Epithelial cell of proximal tubule (primary cell): ENCODE measurements around the gene NLGN1. TPM values are rescaled to one million over a fixed set of nuclear protein-coding genes. Genes with fewer than 3 reads are reported as not detected.

ENCODE experiments used
- DNase-seq: peaks from one replicate; pipeline ENCODE4 v3.0.0-alpha.2; 2011; ENCODE audit warnings: low read depth
- H3K4me3 ChIP-seq: 2 replicates; pipeline ENCODE4 v1.5.1; 2011; ENCODE audit warnings: low read depth, mild to moderate bottlenecking, low read length
- total RNA-seq: library from RNA; depleted of rRNA; stranded (reverse); fragments of >200 nt; gene quantifications from 2 replicates; pipeline ENCODE4 v1.2.3, GENCODE V29; 2015
- TF ChIP-seq, protein P1 (sequence below): conservative IDR thresholded peaks from 2 replicates; pipeline ENCODE4 v1.5.1; 2012; ENCODE audit warnings: low read depth, mild to moderate bottlenecking, low read length

The NLGN1 gene
- total RNA-seq, 1 donor from 2014 or later, result 1.9 TPM

GRCh38 chr3:173891272-173892100 is 493.9 kb downstream of the NLGN1 start:
- DNase-seq, result no peak
- no peak overlapping the region for H3K4me3 ChIP-seq
- TF ChIP-seq, protein P1, sequence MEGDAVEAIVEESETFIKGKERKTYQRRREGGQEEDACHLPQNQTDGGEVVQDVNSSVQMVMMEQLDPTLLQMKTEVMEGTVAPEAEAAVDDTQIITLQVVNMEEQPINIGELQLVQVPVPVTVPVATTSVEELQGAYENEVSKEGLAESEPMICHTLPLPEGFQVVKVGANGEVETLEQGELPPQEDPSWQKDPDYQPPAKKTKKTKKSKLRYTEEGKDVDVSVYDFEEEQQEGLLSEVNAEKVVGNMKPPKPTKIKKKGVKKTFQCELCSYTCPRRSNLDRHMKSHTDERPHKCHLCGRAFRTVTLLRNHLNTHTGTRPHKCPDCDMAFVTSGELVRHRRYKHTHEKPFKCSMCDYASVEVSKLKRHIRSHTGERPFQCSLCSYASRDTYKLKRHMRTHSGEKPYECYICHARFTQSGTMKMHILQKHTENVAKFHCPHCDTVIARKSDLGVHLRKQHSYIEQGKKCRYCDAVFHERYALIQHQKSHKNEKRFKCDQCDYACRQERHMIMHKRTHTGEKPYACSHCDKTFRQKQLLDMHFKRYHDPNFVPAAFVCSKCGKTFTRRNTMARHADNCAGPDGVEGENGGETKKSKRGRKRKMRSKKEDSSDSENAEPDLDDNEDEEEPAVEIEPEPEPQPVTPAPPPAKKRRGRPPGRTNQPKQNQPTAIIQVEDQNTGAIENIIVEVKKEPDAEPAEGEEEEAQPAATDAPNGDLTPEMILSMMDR, result no peak

DNA sequence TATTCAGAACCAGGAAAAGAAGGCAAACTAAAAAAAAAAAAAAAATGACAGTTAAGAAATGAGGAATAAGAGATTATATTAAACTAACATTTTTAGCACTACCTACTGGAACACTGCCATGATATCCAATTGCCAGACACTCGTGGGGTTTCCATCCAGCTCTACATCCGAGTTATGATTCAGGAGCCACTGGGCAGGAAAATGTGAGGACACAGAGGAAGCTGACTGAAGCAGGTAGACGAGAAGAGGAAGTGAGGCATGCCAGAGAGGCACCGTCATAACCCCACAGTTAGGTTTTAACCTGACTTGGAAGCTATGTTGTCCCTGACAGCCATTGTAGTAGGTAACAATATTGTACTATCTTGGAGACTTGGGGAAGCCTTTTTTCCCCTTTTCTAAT is 495.0 kb downstream of the NLGN1 start:
- DNase-seq, result peak; percentile 74
- H3K4me3 ChIP-seq, result no peak overlapping the region
- TF ChIP-seq, protein P1, result no peak

GRCh38 chr3:173893066-173893465 is 495.5 kb downstream of the NLGN1 start:
- TF ChIP-seq, protein P1, result no peak
- H3K4me3 ChIP-seq, result no peak overlapping the region
- peak; percentile 61 for DNase-seq

DNA sequence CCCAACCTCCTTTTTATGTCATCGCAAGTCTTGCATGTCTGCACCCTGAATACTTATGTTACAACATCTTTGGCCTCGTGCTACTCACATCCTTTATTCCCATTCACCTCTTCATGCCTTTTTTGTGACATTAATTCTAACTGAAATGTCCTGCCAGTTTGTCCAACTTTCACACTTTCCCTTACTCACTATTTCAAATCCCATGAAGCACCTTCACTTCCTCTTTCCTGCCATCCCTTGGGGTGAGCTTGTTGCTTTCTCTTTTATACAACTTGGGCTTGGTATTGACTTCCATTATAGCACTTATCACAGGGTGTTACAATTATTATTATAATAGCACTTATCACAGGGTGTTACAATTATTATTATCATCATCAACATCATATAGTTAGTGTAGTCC is 496.3 kb downstream of the NLGN1 start:
- TF ChIP-seq, protein P1, result no peak
- no peak for DNase-seq
- no peak overlapping the region for H3K4me3 ChIP-seq

DNA sequence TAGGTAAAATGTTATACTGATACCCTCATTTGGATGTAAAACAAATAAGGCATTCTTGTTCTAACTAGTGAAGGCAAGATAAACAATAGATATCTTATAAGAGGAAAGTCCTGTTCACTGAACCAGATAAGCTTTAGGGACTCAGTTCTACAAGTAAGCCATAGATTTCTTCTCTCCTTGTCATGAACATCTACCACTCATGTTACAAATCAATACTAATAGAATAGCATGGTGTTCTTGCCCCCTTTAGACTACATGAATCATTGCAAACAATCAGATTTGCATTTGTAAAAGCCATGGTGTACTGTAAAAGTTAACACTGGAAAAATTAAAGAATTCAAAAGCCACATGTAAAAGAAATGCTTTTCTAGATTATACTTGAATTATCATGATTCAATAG is 500.1 kb downstream of the NLGN1 start:
- H3K4me3 ChIP-seq, result no peak overlapping the region
- no peak for DNase-seq
- TF ChIP-seq, protein P1, result no peak

GRCh38 chr3:173901649-173902048 is 504.1 kb downstream of the NLGN1 start:
- no peak for DNase-seq
- TF ChIP-seq, protein P1, result no peak
- H3K4me3 ChIP-seq, result no peak overlapping the region

DNA sequence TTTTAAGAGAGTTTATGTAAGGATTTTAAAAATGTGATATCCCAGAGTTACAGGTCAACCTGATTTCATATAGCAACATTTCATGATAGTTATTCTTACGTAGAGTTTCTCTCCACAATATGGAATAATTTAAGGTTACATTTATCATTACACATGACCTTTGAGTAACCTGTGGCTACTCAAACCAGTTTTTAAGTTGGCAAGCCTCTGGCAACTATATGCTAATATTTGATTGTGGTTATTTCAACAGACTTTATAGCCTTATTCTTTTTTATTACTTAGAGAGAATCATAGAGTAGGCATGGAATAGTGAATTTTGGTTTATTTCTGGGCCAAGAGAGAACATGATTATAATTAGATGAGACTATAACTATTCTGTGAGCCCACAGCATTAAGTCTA is 504.9 kb downstream of the NLGN1 start:
- H3K4me3 ChIP-seq, result no peak overlapping the region
- no peak for DNase-seq
- TF ChIP-seq, protein P1, result no peak
